Tibial nerve (tissue), 4 donors: ENCODE results near the gene FOXL1. TPM values are rescaled to one million over a fixed set of nuclear protein-coding genes. Genes with fewer than 3 reads are reported as not detected.

Experiments used
- DNase-seq, 2 donors: peaks; one replicate each; pipeline ENCODE4 v3.0.0-alpha.2; 2019; ENCODE audit warnings: low spot score in 2 of 2
- H3K27ac ChIP-seq, 4 donors: fragments of 200-600 bp; sonication (generic) in 3 of 4; one replicate each; pipeline ENCODE4 v1.5.1; 2017 to 2019; ENCODE audit warnings: mild to moderate bottlenecking in 1 of 4
- H3K27me3 ChIP-seq, 2 donors: fragments of 200-600 bp; sonication (generic) in 1 of 2; one replicate each; pipeline versions ENCODE4 v1.5.1 to v1.6.0; 2017 to 2019
- H3K36me3 ChIP-seq, 3 donors: fragments of 200-600 bp; sonication (generic); one replicate each; pipeline ENCODE4 v1.5.1; 2018 to 2019
- H3K4me1 ChIP-seq, 4 donors: fragments of 200-600 bp; sonication (generic) in 3 of 4; one replicate each; pipeline ENCODE4 v1.5.1; 2017 to 2019
- H3K4me3 ChIP-seq, 4 donors: fragments of 200-600 bp; sonication (generic) in 3 of 4; one replicate each; pipeline ENCODE4 v1.5.1; 2017 to 2019; ENCODE audit warnings: mild to moderate bottlenecking in 1 of 4, moderate library complexity in 1 of 4
- H3K9me3 ChIP-seq, 4 donors: fragments of 200-600 bp; sonication (generic) in 3 of 4; one replicate each; pipeline ENCODE4 v1.5.1; 2017 to 2019
- CTCF ChIP-seq, 5 experiments: fragments of 200-600 bp in 3 of 5; fragments of 450-650 bp in 2 of 5; sonication (generic) in 3 of 5; IDR thresholded peaks; one replicate each; pipeline ENCODE4 v1.5.1; 2016 to 2019; ENCODE audit warnings: antibody characterized with exemption in 5 of 5, mild to moderate bottlenecking in 3 of 5, moderate library complexity in 2 of 5
- EP300 ChIP-seq, 2 donors: sonication (generic); formaldehyde crosslinking; IDR thresholded peaks; one replicate each; pipeline ENCODE4 v1.6.1; 2017; ENCODE audit warnings: antibody characterized with exemption in 2 of 2, mild to moderate bottlenecking in 1 of 2
- POLR2A ChIP-seq, 2 donors: fragments of 450-650 bp; IDR thresholded peaks; one replicate each; pipeline ENCODE4 v1.6.1; 2017; ENCODE audit warnings: antibody characterized with exemption in 2 of 2, mild to moderate bottlenecking in 2 of 2, moderate library complexity in 2 of 2
- WGBS, 2 donors: methylation state at CpG; one replicate each; pipeline ENCODE4 v1.1.5; 2018; 5-methylcytosine and 5-hydroxymethylcytosine counted together
- total RNA-seq, 4 donors: library from RNA; depleted of rRNA; stranded (reverse); fragments of >200 nt; gene quantifications; one replicate each; pipeline ENCODE4 v1.1.0, GENCODE V29; 2016

FOXL1 gene
- total RNA-seq, 4 donors from 2014 or later = 6.9 to 10.5 (median 8.1) TPM

GRCh38 chr16:86616906-86617305, 38.6 kb downstream of the FOXL1 start:
- TF ChIP-seq EP300 (IDR thresholded peaks at IDR 0.05) (no peak), POLR2A (IDR thresholded peaks at IDR 0.05) (no peak)
- 41 to 45% methylated on average over 5 of the region's 5 CpGs for WGBS, 2 donors
- Histone ChIP-seq H3K36me3 (no peaks in the 10 kb centered on the region), H3K27ac (peak overlapping the region in 1 of 4 donors; percentile 28), H3K27me3 (no peaks in the 10 kb centered on the region), H3K9me3 (no peaks in the 10 kb centered on the region), H3K4me1 (peaks cover 0 to under 1% (median 0%) of the 10 kb centered on the region in 4 donors), H3K4me3 (no peak overlapping the region)
- no peak for DNase-seq

- H3K27ac ChIP-seq = no peak overlapping the region
- H3K9me3 ChIP-seq = no peaks in the 10 kb centered on the region
- H3K4me3 ChIP-seq = peak overlapping the region in 2 of 4 donors; percentile 3 to 39
- 68 to 75% methylated on average over 12 to 16 of the region's 16 CpGs for WGBS, 2 donors
- no peaks in the 10 kb centered on the region for H3K27me3 ChIP-seq
- H3K36me3 ChIP-seq = no peaks in the 10 kb centered on the region
- no peak for DNase-seq
- H3K4me1 ChIP-seq = no peaks in the 10 kb centered on the region
- no peak for TF ChIP-seq CTCF (IDR thresholded peaks at IDR 0.05)
- TF ChIP-seq EP300 (IDR thresholded peaks at IDR 0.05) = no peak
- TF ChIP-seq POLR2A (IDR thresholded peaks at IDR 0.05) = no peak
Observed at GRCh38 chr16:86618431-86619238, 40.3 kb downstream of the FOXL1 start.

- peak; percentile 16 to 33 for DNase-seq
- no peaks in the 10 kb centered on the region for H3K4me1 ChIP-seq
- TF ChIP-seq CTCF (IDR thresholded peaks at IDR 0.05) (no peak), POLR2A (IDR thresholded peaks at IDR 0.05) (no peak), EP300 (IDR thresholded peaks at IDR 0.05) (no peak)
- H3K9me3 ChIP-seq = no peaks in the 10 kb centered on the region
- no peak overlapping the region for H3K27ac ChIP-seq
- H3K27me3 ChIP-seq = no peaks in the 10 kb centered on the region
- WGBS, 2 donors = 70 to 88% methylated on average over 21 to 23 of the region's 23 CpGs
- no peaks in the 10 kb centered on the region for H3K36me3 ChIP-seq
- peak overlapping the region in 2 of 4 donors; percentile 3 to 39 for H3K4me3 ChIP-seq
Observed at GRCh38 chr16:86619239-86619794, 41.0 kb downstream of the FOXL1 start.

- H3K9me3 ChIP-seq = no peaks in the 10 kb centered on the region
- no peak for TF ChIP-seq POLR2A (IDR thresholded peaks at IDR 0.05)
- no peak for TF ChIP-seq CTCF (IDR thresholded peaks at IDR 0.05)
- TF ChIP-seq EP300 (IDR thresholded peaks at IDR 0.05) = no peak
- no peaks in the 10 kb centered on the region for H3K4me1 ChIP-seq
- H3K4me3 ChIP-seq = no peak overlapping the region
- no peak for DNase-seq
- H3K27me3 ChIP-seq = no peaks in the 10 kb centered on the region
- no peak overlapping the region for H3K27ac ChIP-seq
- 93 to 94% methylated on average over 1 of the region's 1 CpG for WGBS, 2 donors
- no peaks in the 10 kb centered on the region for H3K36me3 ChIP-seq
Observed at GRCh38 chr16:86620184-86620583, 41.8 kb downstream of the FOXL1 start.

- no peak overlapping the region for H3K27ac ChIP-seq
- TF ChIP-seq EP300 (IDR thresholded peaks at IDR 0.05) = no peak
- no peak for TF ChIP-seq CTCF (IDR thresholded peaks at IDR 0.05)
- TF ChIP-seq POLR2A (IDR thresholded peaks at IDR 0.05) = no peak
- no peak overlapping the region for H3K4me3 ChIP-seq
- H3K9me3 ChIP-seq = no peaks in the 10 kb centered on the region
- H3K36me3 ChIP-seq = no peaks in the 10 kb centered on the region
- no peaks in the 10 kb centered on the region for H3K4me1 ChIP-seq
- 91 to 93% methylated on average over 10 of the region's 10 CpGs for WGBS, 2 donors
- DNase-seq = no peak
- no peaks in the 10 kb centered on the region for H3K27me3 ChIP-seq
Observed at GRCh38 chr16:86621966-86622365, 43.6 kb downstream of the FOXL1 start.
